K562 (cell line): ENCODE measurements around the gene DPYSL4. TPM values are rescaled to one million over a fixed set of nuclear protein-coding genes. Genes with fewer than 3 reads are reported as not detected.

Experiments used
- ATAC-seq: fragments of 200-7000 bp; cut with Tn5 transposase; 3 replicates; pipeline ENCODE4 v1.9.1; 2020; ENCODE audit warnings: moderate library complexity
- BruUV-seq: library from RNA; stranded (reverse); fragments of 400-500 nt; replicated peaks from 2 replicates; lab custom pipeline; 2021; lab: Mats Ljungman, UMichigan
- CTCF ChIA-PET: fragments of 300-600 bp; formaldehyde crosslinking; extraction: SDS; loops from one replicate; lab custom pipeline; 2021; ENCODE audit warnings: low intra/inter-chr PET ratio; lab: Yijun Ruan, JAX
- POLR2A ChIA-PET: fragments of 300-600, 350-650 bp; sonication (Branson Sonifier 250); formaldehyde crosslinking; extraction: SDS; loops from one replicate; lab custom pipeline; 2021; ENCODE audit warnings: antibody characterized with exemption, inconsistent platforms; lab: Yijun Ruan, JAX
- DNase-seq, 4 experiments: peaks; one replicate each; pipeline versions ENCODE4 v3.0.0 to v3.0.0-alpha.2; 2011 to 2018; ENCODE audit warnings: low spot score in 3 of 4, mixed read lengths in 3 of 4; ENCODE audit errors: extremely low read depth in 1 of 4
- FAIRE-seq: peaks from 2 replicates; lab custom pipeline; 2011; peaks lifted over from hg19 to GRCh38; lab: Jason Lieb, UNC
- H2AFZ ChIP-seq: 2 replicates; pipeline ENCODE4 v1.6.0; 2011; ENCODE audit warnings: low read depth, low read length, control low read depth, inconsistent platforms
- H3K27ac ChIP-seq: fragments of 200-600 bp; 3 replicates; pipeline ENCODE4 v1.8.0; 2011; ENCODE audit warnings: low read depth, mild to moderate bottlenecking, control low read depth, inconsistent platforms, low read length, moderate library complexity, mixed read lengths; ENCODE audit errors: extremely low read depth
- H3K27me3 ChIP-seq, 2 experiments: fragments of 300-600 bp in 1 of 2; 2 replicates in 1 of 2; 3 replicates in 1 of 2; pipeline versions ENCODE4 v1.6.0 to v1.8.0; 2011; ENCODE audit warnings: inconsistent platforms in 2 of 2, low read length in 2 of 2, mild to moderate bottlenecking in 1 of 2, mixed read lengths in 1 of 2, moderate library complexity in 1 of 2; ENCODE audit not compliant: control insufficient read depth in 2 of 2, insufficient read depth in 2 of 2
- H3K36me3 ChIP-seq: fragments of 300-600 bp; 3 replicates; pipeline ENCODE4 v1.8.0; 2011; ENCODE audit warnings: mild to moderate bottlenecking, low read length, inconsistent platforms; ENCODE audit not compliant: control insufficient read depth, insufficient read depth
- H3K4me1 ChIP-seq, 2 experiments: fragments of 200-600 bp in 1 of 2; replicated peaks in 1 of 2; 2 replicates in 1 of 2; 3 replicates in 1 of 2; pipeline versions ENCODE4 v1.5.1 to v1.8.0; 2011; ENCODE audit warnings: inconsistent platforms in 2 of 2, low read length in 2 of 2, mild to moderate bottlenecking in 1 of 2, mixed read lengths in 1 of 2, moderate library complexity in 1 of 2; ENCODE audit not compliant: control insufficient read depth in 2 of 2, insufficient read depth in 2 of 2
- H3K4me2 ChIP-seq: 2 replicates; pipeline ENCODE4 v1.6.1; 2011; ENCODE audit warnings: low read length, control low read depth, inconsistent platforms, mixed read lengths; ENCODE audit not compliant: insufficient read depth
- H3K4me3 ChIP-seq: fragments of 200-600 bp; sonication (generic), shearing (Covaris generic); 2 replicates; pipeline ENCODE4 v1.5.1; 2016; ENCODE audit warnings: control low read depth, inconsistent platforms
- H3K79me2 ChIP-seq: fragments of 200-600 bp; 3 replicates; pipeline ENCODE4 v1.8.0; 2011; ENCODE audit warnings: low read length, inconsistent platforms; ENCODE audit not compliant: control insufficient read depth, insufficient read depth
- H3K9ac ChIP-seq, 2 experiments: 2 replicates each; pipeline versions ENCODE4 v1.6.0 to v1.6.1; 2011; ENCODE audit warnings: low read depth in 2 of 2, low read length in 2 of 2, control low read depth in 1 of 2, inconsistent platforms in 1 of 2, mild to moderate bottlenecking in 1 of 2, mixed read lengths in 1 of 2; ENCODE audit not compliant: insufficient read depth in 1 of 2
- H3K9me1 ChIP-seq: one replicate; pipeline ENCODE4 v1.6.0; 2011; ENCODE audit warnings: inconsistent platforms, mild to moderate bottlenecking, low read length, moderate library complexity; ENCODE audit not compliant: control insufficient read depth, insufficient read depth
- H3K9me3 ChIP-seq: replicated peaks from 2 replicates; pipeline ENCODE4 v1.5.1; 2011; ENCODE audit warnings: low read depth, low read length, inconsistent platforms; ENCODE audit not compliant: control insufficient read depth, insufficient read depth
- H4K20me1 ChIP-seq: replicated peaks from 2 replicates; pipeline ENCODE4 v1.6.1; 2011; ENCODE audit warnings: low read length, inconsistent platforms, mixed read lengths; ENCODE audit not compliant: control insufficient read depth, insufficient read depth
- RBM34 ChIP-seq: fragments of 200-400 bp; formaldehyde crosslinking; IDR thresholded peaks from 2 replicates; pipeline ENCODE4 v1.6.1; 2018; ENCODE audit warnings: low read length, borderline replicate concordance; ENCODE audit not compliant: insufficient read depth
- RBM39 ChIP-seq: fragments of 200-400 bp; formaldehyde crosslinking; optimal IDR thresholded peaks from 2 replicates; pipeline ENCODE3; 2018; ENCODE audit warnings: low read depth, low read length
- SRSF1 ChIP-seq: fragments of 200-400 bp; formaldehyde crosslinking; IDR thresholded peaks from 2 replicates; pipeline ENCODE4 v1.6.1; 2017; ENCODE audit warnings: mild to moderate bottlenecking, low read depth, low read length, moderate library complexity
- USF1 ChIP-seq: sonication (generic); formaldehyde crosslinking; IDR thresholded peaks from 2 replicates; pipeline ENCODE4 v1.9.0; 2022; ENCODE audit warnings: mild to moderate bottlenecking, missing genetic modification reagents
- WGBS: fragments of 100-300 bp; shearing (Covaris generic); methylation state at CpG from one replicate; pipeline ENCODE4 v1.1.6; 2016; ENCODE audit warnings: low coverage, mixed read lengths; ENCODE audit not compliant: insufficient coverage; ENCODE audit errors: missing lambda C conversion rate; 5-methylcytosine and 5-hydroxymethylcytosine counted together
- in situ Hi-C: fragments of 300-500 bp; cut with MboI; formaldehyde crosslinking; loops from 4 replicates; pipeline ENCODE4 v1.15.0; 2018; ENCODE audit warnings: inconsistent platforms, mixed read lengths
- intact Hi-C: fragments of 100-400 bp; cut with micrococcal nuclease; formaldehyde crosslinking; loops from 2 replicates; pipeline ENCODE4 v1.14.2; 2022
- polyA plus RNA-seq, 8 experiments: library from polyadenylated mRNA; depleted of rRNA in 4 of 8; stranded (reverse) in 5 of 8; unstranded in 3 of 8; fragments of >200 nt; fragmentation: Nextera tagmentation in 2 of 8; fragmentation: Illumina TruSeq in 1 of 8; extraction: Ambion mirVana in 2 of 8; extraction: Trizol in 1 of 8; gene quantifications; 2 replicates each; pipeline versions ENCODE4 v1.2.1 to v1.2.3, GENCODE V29; 2011 to 2014; ENCODE audit warnings: inconsistent platforms in 1 of 8, missing spikeins in 1 of 8
- total RNA-seq, 7 experiments: library from RNA; depleted of rRNA in 6 of 7; stranded (reverse); fragments of >200 nt in 6 of 7; fragmentation: Illumina TruSeq in 2 of 7; extraction: Trizol in 2 of 7; gene quantifications; 2 replicates each; pipeline versions ENCODE4 v1.2.1 to v1.2.3, GENCODE V29; 2011 to 2021; ENCODE audit warnings: low replicate concordance in 1 of 7

The DPYSL4 gene
- total and polyA plus RNA-seq, 9 of the 15 experiments (the other 6 are each of a cell fraction or from before 2014, with no cell fraction given), result 0.03 TPM; not detected in 8

GRCh38 chr10:132192076-132192975, 5.6 kb downstream of the DPYSL4 start:
- Histone ChIP-seq H3K9me1 (no peaks in the 10 kb centered on the region), H3K27me3 (peaks cover 0 to 24% of the 10 kb centered on the region in 2 experiments; a peak in 3 of 5 replicates), H3K36me3 (no peaks in the 10 kb centered on the region), H3K9ac (no peak overlapping the region), H3K4me2 (no peak overlapping the region), H2AFZ (no peak overlapping the region), H4K20me1 (no peaks in the 10 kb centered on the region; the same call in 1 of the 2 replicates), H3K79me2 (no peaks in the 10 kb centered on the region), H3K4me3 (no peak overlapping the region), H3K4me1 (peaks cover 0 to 6% of the 10 kb centered on the region in 2 experiments; a peak in 2 of 5 replicates), H3K9me3 (no peaks in the 10 kb centered on the region), H3K27ac (no peak overlapping the region)
- in situ Hi-C loops, result no loop called here
- no peak for FAIRE-seq
- 9% methylated on average over 24 of the region's 28 CpGs for WGBS
- no TSS peak for BruUV-seq
- intact Hi-C loops, result no loop called here
- no peak for ATAC-seq
- ChIA-PET CTCF (no interaction called here), POLR2A (no interaction called here)
- TF ChIP-seq RBM34 (no peak), SRSF1 (no peak), USF1 (CRISPR knock-in tag) (0 out of 2 replicates have a peak, but pooled peaks have one; percentile 16), RBM39 (no peak)
- no peak for DNase-seq
